HepG2 (cell line): ENCODE measurements around the gene DPYSL3. TPM values are rescaled to one million over a fixed set of nuclear protein-coding genes. Genes with fewer than 3 reads are reported as not detected.

Experiments used
- ATAC-seq: fragments of 200-7000 bp; cut with Tn5 transposase; 3 replicates; pipeline ENCODE4 v1.9.1; 2020; ENCODE audit warnings: mild to moderate bottlenecking, moderate library complexity
- BruUV-seq: library from RNA; stranded (reverse); fragments of 400-500 nt; replicated peaks from 2 replicates; lab custom pipeline; 2021; lab: Mats Ljungman, UMichigan
- CTCF ChIA-PET: fragments of 300-600 bp; formaldehyde crosslinking; extraction: SDS; loops from one replicate; lab custom pipeline; 2021; ENCODE audit warnings: low total read pairs, inconsistent platforms, low intra/inter-chr PET ratio; lab: Yijun Ruan, JAX
- POLR2A ChIA-PET: fragments of 350-600 bp; sonication (Branson Sonifier 250); formaldehyde crosslinking; loops from one replicate; lab custom pipeline; 2020; ENCODE audit warnings: antibody characterized with exemption, inconsistent platforms; lab: Yijun Ruan, JAX
- DNase-seq: peaks from one replicate; pipeline ENCODE4 v3.0.0-alpha.2; 2015; ENCODE audit warnings: low spot score
- FAIRE-seq: peaks from 3 replicates; lab custom pipeline; 2011; peaks lifted over from hg19 to GRCh38; lab: Jason Lieb, UNC
- H2AFZ ChIP-seq: one replicate; pipeline ENCODE4 v1.6.1; 2011; ENCODE audit warnings: low read length, inconsistent platforms
- H3K27ac ChIP-seq: fragments of 300-600 bp; 3 replicates; pipeline ENCODE4 v1.8.0; 2011; ENCODE audit warnings: mixed run types, mild to moderate bottlenecking, mixed read lengths, low read length, inconsistent platforms; ENCODE audit not compliant: insufficient read depth; ENCODE audit errors: extremely low read length
- H3K27me3 ChIP-seq, 2 experiments: fragments of 200-600 bp in 1 of 2; 2 replicates in 1 of 2; 3 replicates in 1 of 2; pipeline versions ENCODE4 v1.6.0 to v1.8.0; 2011; ENCODE audit warnings: low read length in 2 of 2, mild to moderate bottlenecking in 2 of 2, moderate library complexity in 2 of 2, inconsistent platforms in 1 of 2; ENCODE audit not compliant: insufficient read depth in 2 of 2, control insufficient read depth in 1 of 2
- H3K36me3 ChIP-seq, 2 experiments: fragments of 200-600 bp in 1 of 2; replicated peaks in 1 of 2; 2 replicates in 1 of 2; 3 replicates in 1 of 2; pipeline versions ENCODE4 v1.5.1 to v1.8.0; 2011; ENCODE audit warnings: low read length in 2 of 2, inconsistent platforms in 1 of 2; ENCODE audit not compliant: insufficient read depth in 2 of 2, control insufficient read depth in 1 of 2
- H3K4me1 ChIP-seq: 2 replicates; pipeline ENCODE4 v1.5.1; 2012; ENCODE audit warnings: low read length, inconsistent platforms; ENCODE audit not compliant: insufficient read depth
- H3K4me2 ChIP-seq: 2 replicates; pipeline ENCODE4 v1.6.0; 2011; ENCODE audit warnings: low read depth, low read length, inconsistent platforms
- H3K4me3 ChIP-seq, 3 experiments: fragments of 200-600 bp in 1 of 3; sonication (generic), shearing (Covaris generic) in 1 of 3; replicated peaks in 1 of 3; 2 replicates each; pipeline ENCODE4 v1.5.1; 2011 to 2016; ENCODE audit warnings: low read length in 3 of 3, inconsistent platforms in 2 of 3, low read depth in 2 of 3, mild to moderate bottlenecking in 2 of 3, control low read depth in 1 of 3, mixed read lengths in 1 of 3; ENCODE audit not compliant: insufficient read depth in 1 of 3
- H3K79me2 ChIP-seq: one replicate; pipeline ENCODE4 v1.6.1; 2011; ENCODE audit warnings: low read length, inconsistent platforms; ENCODE audit not compliant: insufficient read depth
- H3K9ac ChIP-seq: 2 replicates; pipeline ENCODE4 v1.6.0; 2011; ENCODE audit warnings: mild to moderate bottlenecking, low read depth, low read length, inconsistent platforms; ENCODE audit not compliant: insufficient read depth
- H3K9me3 ChIP-seq: 2 replicates; pipeline ENCODE4 v1.5.1; 2012; ENCODE audit warnings: mild to moderate bottlenecking, low read length
- H4K20me1 ChIP-seq: 2 replicates; pipeline ENCODE4 v1.6.0; 2011; ENCODE audit warnings: inconsistent platforms, mild to moderate bottlenecking, low read length, moderate library complexity; ENCODE audit not compliant: insufficient read depth
- HHEX ChIP-seq: IDR thresholded peaks from 2 replicates; pipeline ENCODE4 v1.6.1; 2016; ENCODE audit warnings: control low read depth
- NFE2 ChIP-seq: sonication (generic); formaldehyde crosslinking; IDR thresholded peaks from 2 replicates; pipeline ENCODE4 v1.4.0; 2020; ENCODE audit warnings: missing genetic modification reagents
- SNAI1 ChIP-seq: sonication (generic); formaldehyde crosslinking; IDR thresholded peaks from 2 replicates; pipeline ENCODE4 v1.5.0; 2020; ENCODE audit warnings: mild to moderate bottlenecking, missing genetic modification reagents, borderline replicate concordance
- STAG1 ChIP-seq: sonication (generic); formaldehyde crosslinking; IDR thresholded peaks from 2 replicates; pipeline ENCODE4 v1.4.0; 2020; ENCODE audit warnings: missing genetic modification reagents
- ZNF687 ChIP-seq: sonication (generic); formaldehyde crosslinking; IDR thresholded peaks from 2 replicates; pipeline ENCODE4 v1.5.1; 2020; ENCODE audit warnings: mild to moderate bottlenecking, missing genetic modification reagents, moderate library complexity
- ZNF772 ChIP-seq: sonication (generic); formaldehyde crosslinking; IDR thresholded peaks from 2 replicates; pipeline ENCODE4 v1.5.0; 2020; ENCODE audit warnings: mild to moderate bottlenecking, missing genetic modification reagents
- WGBS: methylation state at CpG from one replicate; pipeline ENCODE4 v1.1.6; 2017; ENCODE audit warnings: low lambda C conversion rate; 5-methylcytosine and 5-hydroxymethylcytosine counted together
- in situ Hi-C: cut with HindIII; loops from 2 replicates; pipeline ENCODE4 v1.10.0; 2017; ENCODE audit warnings: low pct_unique_long_range_greater_than_20kb; ENCODE audit not compliant: extremely low pct_ligation_motif_present
- intact Hi-C: fragments of 100-400 bp; cut with micrococcal nuclease; formaldehyde crosslinking; loops from one replicate; pipeline ENCODE4 v1.10.0; 2022; ENCODE audit not compliant: unreplicated experiment
- polyA plus RNA-seq, 8 experiments: library from polyadenylated mRNA; depleted of rRNA in 3 of 8; stranded (reverse) in 7 of 8; unstranded in 1 of 8; fragments of >200 nt; fragmentation: Illumina TruSeq in 4 of 8; extraction: Trizol in 4 of 8; gene quantifications; 2 replicates each; pipeline versions ENCODE4 v1.2.1 to v1.2.3, GENCODE V29; 2011 to 2016; ENCODE audit warnings: low read depth in 4 of 8, missing spikeins in 1 of 8, mixed read lengths in 1 of 8; ENCODE audit not compliant: insufficient read depth in 1 of 8
- total RNA-seq, 5 experiments: library from RNA; depleted of rRNA; stranded (reverse); fragments of >200 nt; fragmentation: Illumina TruSeq; extraction: Trizol; gene quantifications; 2 replicates each; pipeline ENCODE4 v1.2.3, GENCODE V29; 2016; ENCODE audit warnings: low read depth in 1 of 5
- TF ChIP-seq, protein P1 (sequence below): IDR thresholded peaks from 2 replicates; pipeline ENCODE4 v1.6.1; 2012; ENCODE audit warnings: inconsistent platforms
- TF ChIP-seq, protein P2 (sequence below): sonication (generic); formaldehyde crosslinking; IDR thresholded peaks from 2 replicates; pipeline ENCODE4 v1.5.0; 2020; ENCODE audit warnings: mild to moderate bottlenecking, missing genetic modification reagents, moderate library complexity

Gene DPYSL3
- total and polyA plus RNA-seq, 2 of the 13 experiments (the other 11 are each of a cell fraction or from before 2014, with no cell fraction given) = 0.08 to 0.15 TPM

GRCh38 chr5:147509710-147510651 is at the start of gene DPYSL3 (continued):
- 0 out of 2 replicates have a peak, but pooled peaks have one; percentile 6 for TF ChIP-seq ZNF687 (CRISPR knock-in tag)
- TF ChIP-seq, protein P1, sequence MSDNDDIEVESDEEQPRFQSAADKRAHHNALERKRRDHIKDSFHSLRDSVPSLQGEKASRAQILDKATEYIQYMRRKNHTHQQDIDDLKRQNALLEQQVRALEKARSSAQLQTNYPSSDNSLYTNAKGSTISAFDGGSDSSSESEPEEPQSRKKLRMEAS = 0 out of 2 replicates have a peak, but pooled peaks have one; percentile 16

DNA sequence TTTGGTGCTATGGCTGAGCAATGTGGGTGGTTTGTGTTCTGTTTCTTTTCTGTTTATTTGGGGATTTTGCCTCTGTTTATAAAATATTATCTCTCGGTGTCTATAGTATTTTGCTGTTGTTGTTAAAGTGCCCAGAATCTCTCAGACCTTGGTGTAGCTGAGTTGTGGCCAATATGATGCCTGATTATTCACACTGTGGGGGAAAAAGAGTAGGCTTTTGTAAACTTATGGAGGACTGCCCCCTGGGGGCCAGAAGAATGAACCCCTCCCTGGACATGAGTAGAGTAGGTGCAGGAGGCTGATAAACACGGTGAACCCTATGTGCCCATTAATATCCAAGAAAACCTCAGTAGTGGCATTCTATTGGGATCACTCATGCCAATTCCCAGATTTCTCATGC is 49.0 kb upstream of the DPYSL3 start:
- H3K4me2 ChIP-seq = no peak overlapping the region
- DNase-seq (no peak), ATAC-seq (peak; percentile 57; the same call in 2 of the 3 replicates), FAIRE-seq (no peak)
- H4K20me1 ChIP-seq = no peaks in the 10 kb centered on the region
- H3K36me3 ChIP-seq = no peaks in the 10 kb centered on the region
- H3K4me1 ChIP-seq = no peaks in the 10 kb centered on the region
- 0% methylated on average over 2 of the region's 2 CpGs for WGBS
- no TSS peak for BruUV-seq
- CTCF ChIA-PET = no interaction called here
- no peak overlapping the region for H2AFZ ChIP-seq
- no peak overlapping the region for H3K27ac ChIP-seq
- H3K9ac ChIP-seq = no peak overlapping the region
- TF ChIP-seq SNAI1 (CRISPR knock-in tag) (no peak), ZNF772 (no peak), NFE2 (CRISPR knock-in tag) (no peak), HHEX (no peak), STAG1 (CRISPR knock-in tag) (0 out of 2 replicates have a peak, but pooled peaks have one; percentile 16)
- TF ChIP-seq, protein P2, sequence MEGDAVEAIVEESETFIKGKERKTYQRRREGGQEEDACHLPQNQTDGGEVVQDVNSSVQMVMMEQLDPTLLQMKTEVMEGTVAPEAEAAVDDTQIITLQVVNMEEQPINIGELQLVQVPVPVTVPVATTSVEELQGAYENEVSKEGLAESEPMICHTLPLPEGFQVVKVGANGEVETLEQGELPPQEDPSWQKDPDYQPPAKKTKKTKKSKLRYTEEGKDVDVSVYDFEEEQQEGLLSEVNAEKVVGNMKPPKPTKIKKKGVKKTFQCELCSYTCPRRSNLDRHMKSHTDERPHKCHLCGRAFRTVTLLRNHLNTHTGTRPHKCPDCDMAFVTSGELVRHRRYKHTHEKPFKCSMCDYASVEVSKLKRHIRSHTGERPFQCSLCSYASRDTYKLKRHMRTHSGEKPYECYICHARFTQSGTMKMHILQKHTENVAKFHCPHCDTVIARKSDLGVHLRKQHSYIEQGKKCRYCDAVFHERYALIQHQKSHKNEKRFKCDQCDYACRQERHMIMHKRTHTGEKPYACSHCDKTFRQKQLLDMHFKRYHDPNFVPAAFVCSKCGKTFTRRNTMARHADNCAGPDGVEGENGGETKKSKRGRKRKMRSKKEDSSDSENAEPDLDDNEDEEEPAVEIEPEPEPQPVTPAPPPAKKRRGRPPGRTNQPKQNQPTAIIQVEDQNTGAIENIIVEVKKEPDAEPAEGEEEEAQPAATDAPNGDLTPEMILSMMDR (CRISPR knock-in tag) = peak; percentile 24; the same call in 1 of the 2 replicates
- no peaks in the 10 kb centered on the region for H3K79me2 ChIP-seq
- H3K4me3 ChIP-seq = no peak overlapping the region
- intact Hi-C loops (loop anchor here (1.0 kb wide), 1 partner anchor 95 kb away; no protein-coding TSS in a partner anchor), in situ Hi-C loops (no loop called here)
- H3K9me3 ChIP-seq = no peaks in the 10 kb centered on the region
- POLR2A ChIA-PET = no interaction called here
- H3K27me3 ChIP-seq = peaks cover 0 to 1% of the 10 kb centered on the region in 2 experiments; a peak in 1 of 5 replicates
